BE2C (cell line): ENCODE data around the gene NRARP.

Experiments used
- DNase-seq: peaks from one replicate; pipeline ENCODE4 v3.0.0-alpha.2; 2020
- H3K27me3 ChIP-seq: fragments of 250-450 bp; sonication (Bioruptor Pico); 2 replicates; pipeline ENCODE4 v1.5.1; 2020; ENCODE audit warnings: mild to moderate bottlenecking
- H3K36me3 ChIP-seq: fragments of 250-450 bp; sonication (Bioruptor Pico); 2 replicates; pipeline ENCODE4 v1.5.1; 2020; ENCODE audit warnings: mild to moderate bottlenecking
- H3K4me1 ChIP-seq: fragments of 250-450 bp; sonication (Bioruptor Pico); 2 replicates; pipeline ENCODE4 v1.5.1; 2020
- H3K4me3 ChIP-seq: 2 replicates; pipeline ENCODE4 v1.5.1; 2011; ENCODE audit warnings: low read depth, low read length
- H3K9me3 ChIP-seq: fragments of 250-450 bp; sonication (Bioruptor Pico); 2 replicates; pipeline ENCODE4 v1.5.1; 2020
- TF ChIP-seq, protein P1 (sequence below): IDR thresholded peaks from 2 replicates; pipeline ENCODE4 v1.5.1; 2012; ENCODE audit warnings: mild to moderate bottlenecking, low read depth, low read length

The NRARP gene

DNA sequence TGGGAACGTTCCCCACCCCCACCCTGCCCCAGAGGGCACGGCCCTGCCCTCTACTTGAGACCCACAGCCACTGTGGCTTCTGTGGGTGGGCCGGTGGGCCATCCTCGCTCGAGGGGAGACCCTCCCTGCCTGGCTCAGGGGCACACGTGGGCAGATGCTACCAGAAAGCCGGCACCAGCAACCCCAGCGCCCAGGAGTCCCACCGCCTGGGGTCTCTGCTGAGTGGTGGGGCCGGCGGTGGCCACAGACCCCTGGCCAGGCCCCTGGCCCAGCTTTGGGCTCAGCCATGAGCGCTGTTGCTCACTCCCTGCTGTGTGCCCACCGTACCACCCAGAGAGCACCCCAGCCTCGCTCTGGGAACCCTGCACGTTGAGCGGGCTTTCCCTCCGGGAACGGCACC is 16.5 kb upstream of the NRARP start:
- Histone ChIP-seq H3K36me3 (no peaks in the 10 kb centered on the region), H3K4me3 (no peak overlapping the region), H3K27me3 (no peaks in the 10 kb centered on the region), H3K4me1 (peaks cover 3% of the 10 kb centered on the region; the same call in 1 of the 2 replicates), H3K9me3 (no peaks in the 10 kb centered on the region)
- no peak for DNase-seq
- TF ChIP-seq, protein P1, sequence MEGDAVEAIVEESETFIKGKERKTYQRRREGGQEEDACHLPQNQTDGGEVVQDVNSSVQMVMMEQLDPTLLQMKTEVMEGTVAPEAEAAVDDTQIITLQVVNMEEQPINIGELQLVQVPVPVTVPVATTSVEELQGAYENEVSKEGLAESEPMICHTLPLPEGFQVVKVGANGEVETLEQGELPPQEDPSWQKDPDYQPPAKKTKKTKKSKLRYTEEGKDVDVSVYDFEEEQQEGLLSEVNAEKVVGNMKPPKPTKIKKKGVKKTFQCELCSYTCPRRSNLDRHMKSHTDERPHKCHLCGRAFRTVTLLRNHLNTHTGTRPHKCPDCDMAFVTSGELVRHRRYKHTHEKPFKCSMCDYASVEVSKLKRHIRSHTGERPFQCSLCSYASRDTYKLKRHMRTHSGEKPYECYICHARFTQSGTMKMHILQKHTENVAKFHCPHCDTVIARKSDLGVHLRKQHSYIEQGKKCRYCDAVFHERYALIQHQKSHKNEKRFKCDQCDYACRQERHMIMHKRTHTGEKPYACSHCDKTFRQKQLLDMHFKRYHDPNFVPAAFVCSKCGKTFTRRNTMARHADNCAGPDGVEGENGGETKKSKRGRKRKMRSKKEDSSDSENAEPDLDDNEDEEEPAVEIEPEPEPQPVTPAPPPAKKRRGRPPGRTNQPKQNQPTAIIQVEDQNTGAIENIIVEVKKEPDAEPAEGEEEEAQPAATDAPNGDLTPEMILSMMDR, result no peak

DNA sequence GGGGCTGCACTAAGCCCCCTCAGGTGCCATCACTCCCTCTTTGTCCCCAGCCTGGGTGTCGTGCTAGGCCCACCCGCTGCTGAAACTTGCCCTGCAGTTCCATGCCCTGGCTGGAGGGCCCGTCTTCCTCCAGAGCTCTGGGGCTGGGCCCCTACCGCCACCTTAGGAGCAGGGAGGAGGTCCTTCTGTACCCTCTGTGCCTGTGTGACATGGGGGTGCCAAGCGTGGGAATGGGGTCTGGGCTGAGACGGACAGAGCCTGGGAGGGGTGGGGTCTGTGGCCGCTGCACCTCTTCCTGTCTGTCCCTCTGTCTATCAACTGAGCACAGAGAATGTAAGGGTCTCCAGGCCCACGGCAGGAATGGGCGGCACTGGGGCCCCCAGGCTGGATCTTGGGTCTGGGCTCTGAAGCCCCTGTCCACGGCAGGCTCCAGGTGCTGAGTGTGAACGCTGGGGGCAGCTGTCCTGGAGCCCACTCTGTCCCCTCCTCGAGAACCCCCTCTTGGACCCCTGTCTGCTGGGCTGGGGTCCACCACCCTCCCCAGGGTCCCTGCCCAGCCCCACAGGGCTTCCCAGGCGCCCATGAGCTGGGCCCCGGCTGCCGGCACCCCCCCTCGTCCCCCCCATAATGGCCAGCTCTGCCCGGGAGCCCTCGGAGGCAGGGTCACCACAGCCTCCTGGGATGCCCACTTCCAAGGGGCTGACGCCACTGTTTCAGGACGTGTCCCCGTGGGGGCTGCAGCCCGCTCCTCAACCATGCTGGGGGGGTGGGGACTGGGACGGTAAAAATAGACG is 15.8 kb upstream of the NRARP start:
- H3K4me1 ChIP-seq, result peaks cover 3% of the 10 kb centered on the region; the same call in 1 of the 2 replicates
- DNase-seq, result no peak
- no peaks in the 10 kb centered on the region for H3K27me3 ChIP-seq
- H3K4me3 ChIP-seq, result no peak overlapping the region
- TF ChIP-seq, protein P1, result no peak
- H3K36me3 ChIP-seq, result no peaks in the 10 kb centered on the region
- no peaks in the 10 kb centered on the region for H3K9me3 ChIP-seq

DNA sequence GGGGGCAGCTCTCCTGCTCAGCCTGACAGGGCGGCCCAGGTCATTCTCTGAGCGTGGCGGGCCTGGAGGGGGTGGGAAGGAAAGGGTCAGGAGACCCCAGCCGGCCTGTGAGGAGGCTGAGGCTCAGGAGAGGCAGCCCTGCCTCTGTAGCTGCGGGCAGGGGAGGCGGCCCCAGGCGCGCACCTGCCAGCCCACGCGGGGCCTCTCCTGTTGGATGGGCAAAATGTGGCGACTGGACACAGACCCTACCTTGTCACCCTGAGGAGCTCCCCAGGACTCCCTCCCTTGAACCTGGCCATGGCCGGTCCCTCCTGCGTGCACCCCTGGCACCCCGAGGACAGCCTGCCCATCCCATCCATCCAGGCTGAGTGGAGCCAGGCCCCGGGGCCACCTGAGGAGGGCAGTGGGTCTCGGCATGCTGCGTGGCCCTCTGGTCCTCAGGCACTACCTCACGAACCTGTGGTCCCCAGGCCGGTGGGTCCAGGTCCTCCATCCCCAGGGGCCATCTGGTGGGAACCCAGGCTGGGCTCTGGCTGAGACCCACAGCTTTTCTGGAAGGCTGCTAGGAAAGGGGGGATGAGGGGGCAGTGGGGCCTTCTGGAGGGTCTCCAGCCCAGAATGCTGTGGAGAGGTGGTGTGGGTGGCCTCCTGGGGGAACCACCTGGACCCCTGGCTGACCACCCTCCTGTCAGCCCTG is 15.1 kb upstream of the NRARP start:
- Histone ChIP-seq H3K4me1 (peaks cover 3% of the 10 kb centered on the region; the same call in 1 of the 2 replicates), H3K4me3 (no peak overlapping the region)
- DNase-seq, result no peak

DNA sequence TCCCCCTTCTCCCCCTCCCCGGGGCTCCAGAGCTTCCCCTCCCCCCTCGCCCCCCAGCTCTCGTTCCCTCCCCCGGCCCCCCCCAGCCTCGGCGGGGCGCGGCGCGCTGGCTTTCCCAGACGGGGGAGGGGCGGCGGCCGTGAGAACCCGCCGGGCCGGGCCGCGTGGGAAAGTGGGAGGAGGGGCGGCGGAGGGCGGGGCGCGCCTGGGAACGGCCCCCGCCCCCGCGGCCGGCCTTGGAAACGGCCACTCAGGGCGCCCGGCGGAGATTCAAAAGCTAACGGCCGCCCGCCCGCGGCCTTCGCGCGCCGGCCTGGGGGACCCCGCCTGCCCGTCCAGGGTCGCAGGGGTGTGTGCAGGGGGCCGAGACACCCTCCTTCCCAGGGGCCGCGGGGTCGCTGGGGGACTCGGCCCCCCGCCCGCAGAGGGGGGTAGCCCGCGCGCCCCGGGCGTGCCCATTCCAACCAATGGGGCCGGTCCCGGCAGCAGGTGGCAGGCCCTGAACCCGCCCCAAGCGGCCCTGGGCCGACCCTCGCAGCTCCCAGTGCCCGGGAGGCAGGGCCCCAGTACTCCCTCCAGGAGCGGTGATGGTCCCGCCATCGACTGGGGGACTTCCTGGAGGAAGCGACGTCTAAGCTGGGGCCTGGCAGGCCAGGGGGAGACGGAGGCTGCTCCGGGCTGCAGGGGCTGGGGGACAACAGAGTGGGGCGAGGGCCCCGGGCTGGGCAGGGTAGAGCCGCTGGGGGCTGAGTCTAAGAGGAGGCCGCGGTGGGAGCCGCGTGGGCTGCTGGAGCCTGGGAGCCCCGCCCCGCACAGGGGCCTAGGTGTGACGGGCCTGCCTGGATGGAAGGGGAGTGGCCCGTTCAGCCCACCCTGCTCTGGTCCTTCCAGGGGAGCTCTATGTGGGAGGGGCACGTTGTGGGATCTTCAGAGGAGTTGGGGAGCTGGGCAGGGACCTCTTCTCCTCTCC is 14.2 kb upstream of the NRARP start:
- peak; percentile 55 for DNase-seq
- Histone ChIP-seq H3K4me3 (no peak overlapping the region), H3K4me1 (peaks cover 3% of the 10 kb centered on the region; the same call in 1 of the 2 replicates), H3K27me3 (no peaks in the 10 kb centered on the region), H3K36me3 (no peaks in the 10 kb centered on the region), H3K9me3 (no peaks in the 10 kb centered on the region)
- TF ChIP-seq, protein P1, result no peak

More for the DNA sequence above, 15.1 kb upstream of the NRARP start:
- H3K36me3 ChIP-seq, result no peaks in the 10 kb centered on the region
- H3K27me3 ChIP-seq, result no peaks in the 10 kb centered on the region
- TF ChIP-seq, protein P1, result no peak
- H3K9me3 ChIP-seq, result no peaks in the 10 kb centered on the region

DNA sequence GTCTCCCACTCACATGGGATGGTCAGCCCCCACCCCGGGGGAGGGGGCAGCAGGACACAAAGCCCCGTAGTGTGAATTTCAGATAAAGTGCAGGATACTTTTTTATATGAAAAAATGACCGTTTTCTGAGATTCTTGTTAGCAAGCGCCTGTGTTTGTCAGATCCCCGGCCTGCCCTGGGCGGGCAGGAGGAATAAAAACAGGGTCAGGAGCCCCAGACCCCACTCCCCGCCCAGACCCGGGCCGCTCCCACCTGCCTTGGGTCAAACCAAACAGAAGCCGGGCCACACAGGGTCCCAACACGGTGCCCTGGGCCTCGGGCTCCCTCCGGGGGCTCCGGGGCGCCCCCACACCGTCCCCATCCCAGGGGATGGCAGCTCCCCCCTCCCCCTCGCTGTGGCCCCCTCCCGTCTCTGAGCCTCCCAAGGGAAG is 13.5 kb upstream of the NRARP start:
- TF ChIP-seq, protein P1, result no peak
- Histone ChIP-seq H3K9me3 (no peaks in the 10 kb centered on the region), H3K4me1 (0 out of 2 replicates have a peak, but pooled peaks cover under 1% of the 10 kb centered on the region), H3K36me3 (no peaks in the 10 kb centered on the region), H3K27me3 (no peaks in the 10 kb centered on the region), H3K4me3 (no peak overlapping the region)
- DNase-seq, result peak; percentile 10
